A549 (cell line): ENCODE measurements around the gene NKAIN2.

ENCODE experiments used
- CHD4 ChIP-seq: fragments of 200-600 bp; sonication (generic); IDR thresholded peaks from 2 replicates; pipeline ENCODE4 v1.6.1; 2016; ENCODE audit warnings: antibody characterized with exemption, mild to moderate bottlenecking, borderline replicate concordance
- CTCF ChIP-seq: fragments of >200 bp; sonication (Bioruptor Twin); formaldehyde crosslinking; IDR thresholded peaks from 3 replicates; pipeline ENCODE4 v1.5.1; 2016
- EP300 ChIP-seq, 2 experiments: fragments of >200 bp; sonication (Bioruptor Twin); formaldehyde crosslinking; IDR thresholded peaks; 2 replicates in 1 of 2; 3 replicates in 1 of 2; pipeline ENCODE4 v1.6.1; 2016 to 2017
- KDM1A ChIP-seq: fragments of 200-600 bp; sonication (generic); IDR thresholded peaks from 2 replicates; pipeline ENCODE4 v1.6.1; 2016; ENCODE audit warnings: low read depth, mild to moderate bottlenecking
- NFE2L2 ChIP-seq: fragments of 150-350 bp; conservative IDR thresholded peaks from 2 replicates; pipeline ENCODE4 v1.6.1; 2014; ENCODE audit warnings: low read length
- NR3C1 ChIP-seq: fragments of >200 bp; sonication (Bioruptor Twin); formaldehyde crosslinking; IDR thresholded peaks from 3 replicates; pipeline ENCODE4 v1.6.1; 2017
- TF ChIP-seq, protein P1 (sequence below): fragments of 450-650 bp; IDR thresholded peaks from 2 replicates; pipeline ENCODE4 v1.6.1; 2014; ENCODE audit warnings: antibody characterized with exemption

- TF ChIP-seq, protein P1, sequence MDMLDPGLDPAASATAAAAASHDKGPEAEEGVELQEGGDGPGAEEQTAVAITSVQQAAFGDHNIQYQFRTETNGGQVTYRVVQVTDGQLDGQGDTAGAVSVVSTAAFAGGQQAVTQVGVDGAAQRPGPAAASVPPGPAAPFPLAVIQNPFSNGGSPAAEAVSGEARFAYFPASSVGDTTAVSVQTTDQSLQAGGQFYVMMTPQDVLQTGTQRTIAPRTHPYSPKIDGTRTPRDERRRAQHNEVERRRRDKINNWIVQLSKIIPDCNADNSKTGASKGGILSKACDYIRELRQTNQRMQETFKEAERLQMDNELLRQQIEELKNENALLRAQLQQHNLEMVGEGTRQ: no peak
- TF ChIP-seq CTCF (no peak), NFE2L2 (no peak), EP300 (IDR thresholded peaks at IDR 0.05) (no peak), KDM1A (no peak), CHD4 (no peak), NR3C1 (no peak)
Observed at GRCh38 chr6:124765280-124765679, 961.6 kb downstream of the NKAIN2 start.
